Pancreas (tissue), 10 donors: Measurements from ENCODE around the gene PTPN14. TPM values are rescaled to one million over a fixed set of nuclear protein-coding genes. Genes with fewer than 3 reads are reported as not detected.

Source experiments
- ATAC-seq, 4 donors: fragments of 200-7000 bp; cut with Tn5 transposase; one replicate each; pipeline versions ENCODE4 v1.8.0 to v1.9.1; 2020; ENCODE audit warnings: mild to moderate bottlenecking in 4 of 4, moderate library complexity in 4 of 4
- DNase-seq, 6 donors: peaks; one replicate each; pipeline ENCODE4 v3.0.0-alpha.2; 2020
- FAIRE-seq: peaks from 2 replicates; lab custom pipeline; 2012; peaks lifted over from hg19 to GRCh38; lab: Jason Lieb, UNC
- H3K27ac ChIP-seq, 4 donors: fragments of 200-600 bp; sonication (generic); 1 replicate in 3 of 4; 2 replicates in 1 of 4; pipeline versions ENCODE4 v1.5.0 to v1.8.0; 2020
- H3K27me3 ChIP-seq, 4 donors: fragments of 200-600 bp; one replicate each; pipeline ENCODE4 v1.8.0; 2021
- H3K36me3 ChIP-seq, 3 donors: fragments of 200-600 bp; sonication (generic) in 1 of 3; one replicate each; pipeline versions ENCODE4 v1.5.0 to v1.8.0; 2020 to 2021
- H3K4me1 ChIP-seq, 3 donors: fragments of 200-600 bp; one replicate each; pipeline ENCODE4 v1.8.0; 2021
- H3K4me3 ChIP-seq, 4 donors: fragments of 200-600 bp; sonication (generic) in 2 of 4; one replicate each; pipeline versions ENCODE4 v1.5.0 to v1.8.0; 2020 to 2021
- H3K9me3 ChIP-seq, 4 donors: fragments of 200-600 bp; one replicate each; pipeline ENCODE4 v1.8.0; 2021
- CTCF ChIP-seq, 4 donors: fragments of 200-600 bp; sonication (generic) in 3 of 4; IDR thresholded peaks; one replicate each; pipeline versions ENCODE4 v1.5.0 to v1.8.0; 2021; ENCODE audit warnings: antibody characterized with exemption in 4 of 4
- WGBS, 2 donors: extraction: QIAGEN DNeasy Blood & Tissue Kit; methylation state at CpG; one replicate each; pipeline ENCODE4 v1.1.7; 2013; 5-methylcytosine and 5-hydroxymethylcytosine counted together
- intact Hi-C, 3 donors: fragments of 100-400 bp; cut with DNase I; formaldehyde crosslinking; loops; one replicate each; pipeline versions ENCODE4 v1.11.1 to v1.14.2; 2022
- polyA plus RNA-seq, 2 donors: library from polyadenylated mRNA; stranded (reverse); fragments of 200-250 nt; gene quantifications; one replicate each; pipeline ENCODE4 v1.2.3, GENCODE V29; 2013
- total RNA-seq, 6 donors: library from RNA; stranded (reverse); fragmentation: NEBNext Ultra II Directional in 4 of 6; extraction: Animal tissue kit (Norgen Biotek cat#: 25700) in 4 of 6; gene quantifications; one replicate each; pipeline versions ENCODE4 v1.2.1 to v1.2.4, GENCODE V29; 2021 to 2023
- donor health status: healthy with polysubstance abuse.
- donor health status: DM: no; HTN: no; CAD: no; lungs with moderate emphysema.
- donor health status: DM: no; HTN: no; CAD: no.
- donor health status: control.
- donor health status: control.
- donor health status: Bipolar disorder and iron deficiency.
- donor health status: DM: yes; HTN: yes; CAD: no.
- donor health status: DM: no; HTN: no; CAD: no.
- donor health status: DM: no; HTN: no; CAD: no.
- donor health status: DM: yes; HTN: yes; CAD: no.

Gene PTPN14
- total and polyA plus RNA-seq, 8 donors: 1.9 to 17.5 (median 11.5) TPM

DNA sequence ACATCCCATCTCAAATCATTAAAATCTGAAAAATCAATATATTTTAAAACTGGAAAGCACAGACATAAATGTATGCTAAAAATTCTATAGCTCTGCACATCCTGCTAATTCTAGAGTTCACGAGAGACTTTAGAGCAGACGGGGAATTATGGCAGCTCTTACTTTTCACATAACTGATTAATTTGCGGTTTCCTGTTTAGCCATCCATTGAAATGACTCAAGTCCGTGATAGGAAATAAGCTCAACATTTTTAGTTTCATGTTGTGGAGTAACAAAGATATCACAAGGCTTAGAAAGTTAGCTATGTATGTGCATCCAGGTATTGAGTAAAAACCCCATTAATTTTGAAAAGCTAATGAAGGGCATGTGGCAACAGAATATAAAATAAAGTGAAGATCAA lies 147.2 kb downstream of the PTPN14 start:
- no peaks in the 10 kb centered on the region for H3K4me1 ChIP-seq
- DNase-seq: no peak
- ATAC-seq: no peak
- peaks cover 0 to 6% (median 0%) of the 10 kb centered on the region in 3 donors for H3K36me3 ChIP-seq
- no peaks in the 10 kb centered on the region for H3K27me3 ChIP-seq
- H3K9me3 ChIP-seq: no peaks in the 10 kb centered on the region
- TF ChIP-seq CTCF (IDR thresholded peaks at IDR 0.05): no peak
- H3K4me3 ChIP-seq: no peak overlapping the region
- WGBS, 2 donors: 89 to 93% methylated on average over 4 of the region's 4 CpGs
- FAIRE-seq: no peak
- no peak overlapping the region for H3K27ac ChIP-seq
- intact Hi-C loops: no loop called here

- H3K4me1 ChIP-seq: no peaks in the 10 kb centered on the region
- no peak overlapping the region for H3K27ac ChIP-seq
- intact Hi-C loops: no loop called here
- TF ChIP-seq CTCF (IDR thresholded peaks at IDR 0.05): no peak
- no peak overlapping the region for H3K4me3 ChIP-seq
- H3K9me3 ChIP-seq: no peaks in the 10 kb centered on the region
- ATAC-seq (no peak), DNase-seq (no peak), FAIRE-seq (no peak)
- H3K27me3 ChIP-seq: no peaks in the 10 kb centered on the region
- WGBS, 2 donors: 77 to 79% methylated on average over 5 of the region's 5 CpGs
- H3K36me3 ChIP-seq: peaks cover 0 to 6% (median 0%) of the 10 kb centered on the region in 3 donors
Measured at GRCh38 chr1:214403431-214403830, 148.0 kb downstream of the PTPN14 start.

GRCh38 chr1:214402613-214403083 lies 148.8 kb downstream of the PTPN14 start:
- no peak for DNase-seq
- no peak for ATAC-seq
- Histone ChIP-seq H3K27ac (no peak overlapping the region), H3K27me3 (no peaks in the 10 kb centered on the region), H3K9me3 (no peaks in the 10 kb centered on the region), H3K4me3 (no peak overlapping the region), H3K4me1 (no peaks in the 10 kb centered on the region), H3K36me3 (peaks cover 0 to 6% (median 0%) of the 10 kb centered on the region in 3 donors)
- FAIRE-seq: no peak
- 25% methylated on average over 3 of the region's 3 CpGs; no CpG with 5 or more reads in 1 of the 2 donors for WGBS, 2 donors
- no peak for TF ChIP-seq CTCF (IDR thresholded peaks at IDR 0.05)
- intact Hi-C loops: no loop called here

GRCh38 chr1:214401666-214402065 lies 149.7 kb downstream of the PTPN14 start:
- Histone ChIP-seq H3K4me3 (no peak overlapping the region), H3K9me3 (no peaks in the 10 kb centered on the region), H3K4me1 (peaks cover 0 to 7% (median 0%) of the 10 kb centered on the region in 3 donors), H3K36me3 (peaks cover 0 to 6% (median 0%) of the 10 kb centered on the region in 3 donors), H3K27ac (no peak overlapping the region), H3K27me3 (no peaks in the 10 kb centered on the region)
- FAIRE-seq (no peak), DNase-seq (no peak), ATAC-seq (no peak)
- TF ChIP-seq CTCF (IDR thresholded peaks at IDR 0.05): no peak
- 71 to 72% methylated on average over 3 of the region's 3 CpGs for WGBS, 2 donors
- intact Hi-C loops: no loop called here

DNA sequence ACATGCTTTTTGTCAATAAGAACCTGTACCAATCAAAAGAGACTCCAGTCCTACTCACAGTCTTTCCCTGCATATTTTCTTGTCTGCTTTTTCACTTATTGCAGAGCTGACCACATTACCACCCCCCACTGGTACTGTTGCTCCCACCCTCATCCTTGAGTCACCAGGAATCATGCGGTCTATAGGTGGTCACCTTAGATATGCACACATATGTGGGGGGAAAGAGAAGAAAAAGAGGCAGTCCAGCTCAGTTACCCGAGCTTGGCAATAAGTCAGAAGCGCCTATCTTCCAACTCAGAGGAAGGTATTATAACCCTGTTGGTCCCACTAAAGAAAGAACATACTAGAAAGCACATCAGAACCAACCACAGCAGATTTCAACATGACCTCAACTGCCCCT lies 151.3 kb downstream of the PTPN14 start:
- ATAC-seq (no peak), FAIRE-seq (no peak), DNase-seq (no peak)
- Histone ChIP-seq H3K4me3 (no peak overlapping the region), H3K36me3 (peaks cover 0 to 6% (median 0%) of the 10 kb centered on the region in 3 donors), H3K4me1 (peaks cover 0 to 7% (median 0%) of the 10 kb centered on the region in 3 donors), H3K9me3 (no peaks in the 10 kb centered on the region), H3K27ac (no peak overlapping the region), H3K27me3 (no peaks in the 10 kb centered on the region)
- intact Hi-C loops: no loop called here
- no peak for TF ChIP-seq CTCF (IDR thresholded peaks at IDR 0.05)
- WGBS, 2 donors: 92 to 93% methylated on average over 3 of the region's 3 CpGs
